ENCODE results near the gene ATP6V0E1.

- TF ChIP-seq, protein P1, sequence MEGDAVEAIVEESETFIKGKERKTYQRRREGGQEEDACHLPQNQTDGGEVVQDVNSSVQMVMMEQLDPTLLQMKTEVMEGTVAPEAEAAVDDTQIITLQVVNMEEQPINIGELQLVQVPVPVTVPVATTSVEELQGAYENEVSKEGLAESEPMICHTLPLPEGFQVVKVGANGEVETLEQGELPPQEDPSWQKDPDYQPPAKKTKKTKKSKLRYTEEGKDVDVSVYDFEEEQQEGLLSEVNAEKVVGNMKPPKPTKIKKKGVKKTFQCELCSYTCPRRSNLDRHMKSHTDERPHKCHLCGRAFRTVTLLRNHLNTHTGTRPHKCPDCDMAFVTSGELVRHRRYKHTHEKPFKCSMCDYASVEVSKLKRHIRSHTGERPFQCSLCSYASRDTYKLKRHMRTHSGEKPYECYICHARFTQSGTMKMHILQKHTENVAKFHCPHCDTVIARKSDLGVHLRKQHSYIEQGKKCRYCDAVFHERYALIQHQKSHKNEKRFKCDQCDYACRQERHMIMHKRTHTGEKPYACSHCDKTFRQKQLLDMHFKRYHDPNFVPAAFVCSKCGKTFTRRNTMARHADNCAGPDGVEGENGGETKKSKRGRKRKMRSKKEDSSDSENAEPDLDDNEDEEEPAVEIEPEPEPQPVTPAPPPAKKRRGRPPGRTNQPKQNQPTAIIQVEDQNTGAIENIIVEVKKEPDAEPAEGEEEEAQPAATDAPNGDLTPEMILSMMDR (IDR thresholded peaks at IDR 0.05; ENCODE audit: control extremely low read depth in 1 of 3, insufficient read depth in 1 of 3, low read depth in 1 of 3, low read length in 3 of 3): no peak
- no peak for TF ChIP-seq GABPA (IDR thresholded peaks at IDR 0.05; ENCODE audit: borderline replicate concordance, insufficient read depth, low read length)
- no peak for TF ChIP-seq EP300 (IDR thresholded peaks at IDR 0.05; ENCODE audit: borderline replicate concordance in 1 of 2, low read depth in 2 of 2, low read length in 2 of 2)
- TF ChIP-seq JUND (IDR thresholded peaks at IDR 0.05; ENCODE audit: low read length): no peak
These were observed 56.4 kb downstream of the ATP6V0E1 start for GRCh38 chr5:173039964-173040363.
